Body of pancreas (tissue), 4 donors: ENCODE measurements around the gene ZSWIM1. TPM values are rescaled to one million over a fixed set of nuclear protein-coding genes. Genes with fewer than 3 reads are reported as not detected.
A peak's percentile ranks its signal among the peaks of the same experiment; 100 is the strongest.

Experiments used
- ATAC-seq: fragments of 150-250 bp; one replicate; pipeline ENCODE4 v1.9.1; 2016
- DNase-seq, 4 donors: peaks; one replicate each; pipeline ENCODE4 v3.0.0-alpha.2; 2019
- H3K27ac ChIP-seq, 4 donors: fragments of 200-600 bp; sonication (generic); 1 replicate in 3 of 4; 2 replicates in 1 of 4; pipeline versions ENCODE4 v1.5.1 to v1.6.1; 2016 to 2019; ENCODE audit warnings: mild to moderate bottlenecking in 1 of 4, mixed read lengths in 1 of 4, moderate library complexity in 1 of 4
- H3K27me3 ChIP-seq, 2 donors: fragments of 200-600 bp; sonication (generic); one replicate each; pipeline ENCODE4 v1.6.0; 2016; ENCODE audit warnings: mild to moderate bottlenecking in 1 of 2
- H3K36me3 ChIP-seq, 2 donors: fragments of 200-600 bp; sonication (generic); replicated peaks in 1 of 2; 2 replicates each; pipeline ENCODE4 v1.5.1; 2016; ENCODE audit warnings: low read depth in 2 of 2; ENCODE audit not compliant: insufficient read depth in 1 of 2
- H3K4me1 ChIP-seq: fragments of 200-600 bp; sonication (generic); one replicate; pipeline ENCODE4 v1.6.0; 2016
- H3K4me3 ChIP-seq, 2 donors: fragments of 200-600 bp; sonication (generic); 1 replicate in 1 of 2; 2 replicates in 1 of 2; pipeline ENCODE4 v1.5.1; 2016 to 2019
- H3K9me3 ChIP-seq, 3 donors: fragments of 200-600 bp; sonication (generic); 1 replicate in 2 of 3; 2 replicates in 1 of 3; pipeline ENCODE4 v1.5.1; 2016
- POLR2A ChIP-seq, 3 donors: fragments of 450-650 bp; IDR thresholded peaks; one replicate each; pipeline ENCODE4 v1.6.1; 2016; ENCODE audit warnings: antibody characterized with exemption in 3 of 3, mild to moderate bottlenecking in 2 of 3
- WGBS, 2 donors: methylation state at CpG; one replicate each; pipeline ENCODE4 v1.1.5; 2017; 5-methylcytosine and 5-hydroxymethylcytosine counted together
- intact Hi-C: fragments of 100-400 bp; cut with DNase I; formaldehyde crosslinking; loops from one replicate; pipeline ENCODE4 v1.15.1; 2023
- total RNA-seq, 2 donors: library from RNA; depleted of rRNA; stranded (reverse); fragments of >200 nt; gene quantifications; one replicate each; pipeline ENCODE4 v1.1.0, GENCODE V29; 2016
- TF ChIP-seq, protein P1 (sequence below), 7 experiments: fragments of 450-650 bp in 4 of 7; fragments of 200-600 bp in 3 of 7; sonication (generic) in 3 of 7; IDR thresholded peaks; one replicate each; pipeline ENCODE4 v1.5.1; 2016 to 2019; ENCODE audit warnings: antibody characterized with exemption in 7 of 7

ZSWIM1 gene
- total RNA-seq, 2 donors from 2014 or later: 5.2 to 7.6 TPM

- Histone ChIP-seq H3K27ac (peak overlapping the region in 2 of 4 donors; percentile 28 to 51), H3K27me3 (no peaks in the 10 kb centered on the region), H3K9me3 (no peaks in the 10 kb centered on the region), H3K36me3 (no peaks in the 10 kb centered on the region), H3K4me3 (no peak overlapping the region), H3K4me1 (no peaks in the 10 kb centered on the region)
- WGBS, 2 donors: 78 to 84% methylated on average over 5 of the region's 5 CpGs
- TF ChIP-seq, protein P1, sequence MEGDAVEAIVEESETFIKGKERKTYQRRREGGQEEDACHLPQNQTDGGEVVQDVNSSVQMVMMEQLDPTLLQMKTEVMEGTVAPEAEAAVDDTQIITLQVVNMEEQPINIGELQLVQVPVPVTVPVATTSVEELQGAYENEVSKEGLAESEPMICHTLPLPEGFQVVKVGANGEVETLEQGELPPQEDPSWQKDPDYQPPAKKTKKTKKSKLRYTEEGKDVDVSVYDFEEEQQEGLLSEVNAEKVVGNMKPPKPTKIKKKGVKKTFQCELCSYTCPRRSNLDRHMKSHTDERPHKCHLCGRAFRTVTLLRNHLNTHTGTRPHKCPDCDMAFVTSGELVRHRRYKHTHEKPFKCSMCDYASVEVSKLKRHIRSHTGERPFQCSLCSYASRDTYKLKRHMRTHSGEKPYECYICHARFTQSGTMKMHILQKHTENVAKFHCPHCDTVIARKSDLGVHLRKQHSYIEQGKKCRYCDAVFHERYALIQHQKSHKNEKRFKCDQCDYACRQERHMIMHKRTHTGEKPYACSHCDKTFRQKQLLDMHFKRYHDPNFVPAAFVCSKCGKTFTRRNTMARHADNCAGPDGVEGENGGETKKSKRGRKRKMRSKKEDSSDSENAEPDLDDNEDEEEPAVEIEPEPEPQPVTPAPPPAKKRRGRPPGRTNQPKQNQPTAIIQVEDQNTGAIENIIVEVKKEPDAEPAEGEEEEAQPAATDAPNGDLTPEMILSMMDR (IDR thresholded peaks at IDR 0.05): no peak
- no peak for TF ChIP-seq POLR2A (IDR thresholded peaks at IDR 0.05)
- intact Hi-C loops: no loop called here
- ATAC-seq: no peak
- peak in 1 of 4 donors; percentile 36 for DNase-seq
These were observed 36.7 kb downstream of the ZSWIM1 start for GRCh38 chr20:45917790-45918141.

GRCh38 chr20:45918182-45918737 is 37.2 kb downstream of the ZSWIM1 start:
- H3K4me1 ChIP-seq: no peaks in the 10 kb centered on the region
- no peak for TF ChIP-seq POLR2A (IDR thresholded peaks at IDR 0.05)
- TF ChIP-seq, protein P1 (IDR thresholded peaks at IDR 0.05): no peak
- DNase-seq (no peak), ATAC-seq (peak; percentile 30)
- no peaks in the 10 kb centered on the region for H3K27me3 ChIP-seq
- H3K4me3 ChIP-seq: no peak overlapping the region
- no peaks in the 10 kb centered on the region for H3K36me3 ChIP-seq
- peak overlapping the region in 2 of 4 donors; percentile 28 to 51 for H3K27ac ChIP-seq
- no peaks in the 10 kb centered on the region for H3K9me3 ChIP-seq
- WGBS, 2 donors: 75 to 77% methylated on average over 5 of the region's 5 CpGs
- intact Hi-C loops: no loop called here

DNA sequence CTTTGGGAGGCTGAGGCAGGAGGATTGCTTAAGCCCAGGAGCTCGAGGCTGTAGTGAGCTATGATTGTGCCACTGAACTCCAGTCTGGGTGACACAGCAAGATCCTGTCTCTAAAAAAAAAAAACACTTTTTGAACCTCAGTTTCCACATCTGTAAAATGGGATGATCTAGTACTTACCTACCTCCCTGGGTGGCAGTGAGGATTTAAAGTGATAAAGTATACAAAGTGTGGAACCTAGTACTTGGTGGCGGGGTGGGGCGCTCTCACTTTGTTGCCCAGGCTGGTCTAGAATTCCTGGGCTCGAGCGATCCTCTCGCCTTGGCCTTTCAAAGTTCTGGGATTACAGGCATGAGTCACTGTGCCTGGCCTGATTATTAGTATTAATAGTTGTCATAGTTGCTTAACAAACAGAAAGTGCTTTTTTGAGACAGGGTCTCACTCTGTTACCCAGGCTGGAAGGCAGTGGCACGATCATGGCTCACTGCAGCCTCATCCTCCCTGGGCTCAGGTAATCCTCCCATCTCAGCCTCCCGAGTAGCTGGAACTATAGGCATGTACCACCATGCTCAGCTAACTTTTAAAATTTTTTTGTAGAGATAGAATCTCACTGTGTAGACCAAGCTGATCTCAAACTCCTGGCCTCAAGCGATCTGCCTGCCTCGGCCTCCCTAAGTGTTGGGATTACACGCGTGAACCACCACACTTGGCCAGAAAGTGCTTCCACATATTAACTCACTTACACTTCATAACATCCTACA is 37.9 kb downstream of the ZSWIM1 start:
- Histone ChIP-seq H3K4me3 (no peak overlapping the region), H3K4me1 (no peaks in the 10 kb centered on the region), H3K27ac (peak overlapping the region in 2 of 4 donors; percentile 28 to 51), H3K27me3 (no peaks in the 10 kb centered on the region), H3K36me3 (no peaks in the 10 kb centered on the region), H3K9me3 (no peaks in the 10 kb centered on the region)
- WGBS, 2 donors: 84 to 96% methylated on average over 12 of the region's 12 CpGs
- DNase-seq (no peak), ATAC-seq (no peak)
- TF ChIP-seq POLR2A (IDR thresholded peaks at IDR 0.05): no peak
- TF ChIP-seq, protein P1 (IDR thresholded peaks at IDR 0.05): no peak
- intact Hi-C loops: no loop called here

DNA sequence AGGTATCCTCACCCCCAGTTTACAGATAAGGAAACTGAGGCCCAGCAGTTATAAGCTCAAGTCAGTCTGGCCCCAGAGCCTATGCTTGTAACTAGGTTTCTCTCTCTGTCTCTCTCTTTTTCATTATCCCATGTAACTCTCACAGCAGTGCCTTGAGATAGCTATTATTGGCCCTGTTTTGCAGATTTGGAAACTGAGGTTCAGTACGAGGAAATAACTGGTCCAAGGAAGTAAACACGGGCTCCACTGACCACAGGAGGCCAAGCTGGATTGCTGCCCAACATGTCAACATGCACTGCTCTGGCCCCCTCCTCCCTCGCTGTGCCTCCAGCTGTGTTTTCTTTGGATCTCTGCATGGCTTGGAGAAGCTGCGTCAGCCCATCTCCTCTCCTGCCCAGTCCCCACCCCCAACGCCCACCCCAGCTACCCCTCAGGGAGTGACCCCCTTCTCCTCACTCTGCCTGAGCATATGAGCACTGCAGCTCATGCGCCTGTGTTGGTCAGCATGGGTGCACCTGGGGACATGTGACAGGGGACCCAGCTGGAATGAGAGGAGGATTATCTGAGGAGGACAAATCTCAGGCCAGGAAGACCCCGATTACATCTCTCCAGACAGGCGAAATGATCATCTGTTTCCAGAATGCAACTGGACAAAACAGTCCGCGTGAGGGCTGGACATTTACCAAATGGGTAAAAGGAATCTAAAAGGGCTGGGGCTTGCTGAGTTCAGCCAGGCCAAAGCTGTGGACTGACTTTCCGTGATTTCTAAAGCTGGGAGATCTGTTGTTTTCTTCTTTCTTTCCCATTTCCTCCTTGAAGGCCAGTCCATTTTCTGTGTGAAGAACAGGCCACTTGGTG is 38.7 kb downstream of the ZSWIM1 start:
- Histone ChIP-seq H3K27ac (peak overlapping the region in 1 of 4 donors; percentile 28), H3K36me3 (no peaks in the 10 kb centered on the region), H3K9me3 (no peaks in the 10 kb centered on the region), H3K4me3 (no peak overlapping the region), H3K4me1 (no peaks in the 10 kb centered on the region), H3K27me3 (no peaks in the 10 kb centered on the region)
- peak in 3 of 4 donors; percentile 55 to 59 (median 58) for DNase-seq
- no peak for TF ChIP-seq POLR2A (IDR thresholded peaks at IDR 0.05)
- TF ChIP-seq, protein P1 (IDR thresholded peaks at IDR 0.05): no peak
- intact Hi-C loops: no loop called here
- ATAC-seq: peak; percentile 43
- 39 to 48% methylated on average over 11 of the region's 11 CpGs for WGBS, 2 donors
